Umbilical cord (tissue), 2 donors: Measurements from ENCODE around the gene SNED1. TPM values are rescaled to one million over a fixed set of nuclear protein-coding genes. Genes with fewer than 3 reads are reported as not detected.

Source experiments
- DNase-seq: peaks from one replicate; pipeline ENCODE4 v3.0.0-alpha.2; 2015; ENCODE audit warnings: low spot score
- total RNA-seq: library from RNA; depleted of rRNA; stranded (reverse); fragments of >200 nt; gene quantifications from one replicate; pipeline ENCODE4 v1.2.3, GENCODE V29; 2014; ENCODE audit warnings: low replicate concordance; ENCODE audit not compliant: insufficient read depth

The SNED1 gene
- total RNA-seq, 1 donor from 2014 or later, result 3.6 TPM

DNA sequence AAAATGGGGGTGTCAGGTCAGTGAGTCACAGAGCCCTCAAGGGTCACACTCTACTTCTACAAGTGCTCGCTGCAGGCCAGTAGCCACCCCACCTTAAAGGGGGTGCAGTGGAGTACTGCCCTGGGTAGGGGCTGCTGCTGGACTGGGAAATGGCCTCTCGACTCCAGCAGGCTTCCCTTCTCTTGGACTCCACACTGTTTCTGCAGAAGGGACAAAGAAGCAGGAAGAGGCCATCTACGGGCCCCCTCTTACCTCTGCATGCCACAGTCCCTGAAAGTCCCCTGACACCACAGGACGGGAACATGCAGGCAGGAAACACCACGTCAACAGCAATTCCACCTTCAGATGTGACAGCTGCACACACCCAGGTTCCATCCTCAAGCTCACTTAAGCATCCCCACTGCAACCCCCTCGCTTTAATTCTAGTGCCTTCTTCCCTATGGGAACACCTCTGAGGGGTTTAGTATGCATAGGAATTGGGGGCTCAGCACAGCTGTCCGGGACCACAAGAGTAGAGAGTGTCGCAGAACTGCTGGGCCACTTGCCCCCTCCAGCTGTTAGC, 22.3 kb downstream of the SNED1 start:
- DNase-seq, result no peak

GRCh38 chr2:241025639-241026038, 27.2 kb downstream of the SNED1 start:
- DNase-seq, result no peak

- no peak for DNase-seq
Measured at GRCh38 chr2:241029599-241030332, 31.3 kb downstream of the SNED1 start.

GRCh38 chr2:241030333-241030680, 31.9 kb downstream of the SNED1 start:
- DNase-seq, result no peak

DNA sequence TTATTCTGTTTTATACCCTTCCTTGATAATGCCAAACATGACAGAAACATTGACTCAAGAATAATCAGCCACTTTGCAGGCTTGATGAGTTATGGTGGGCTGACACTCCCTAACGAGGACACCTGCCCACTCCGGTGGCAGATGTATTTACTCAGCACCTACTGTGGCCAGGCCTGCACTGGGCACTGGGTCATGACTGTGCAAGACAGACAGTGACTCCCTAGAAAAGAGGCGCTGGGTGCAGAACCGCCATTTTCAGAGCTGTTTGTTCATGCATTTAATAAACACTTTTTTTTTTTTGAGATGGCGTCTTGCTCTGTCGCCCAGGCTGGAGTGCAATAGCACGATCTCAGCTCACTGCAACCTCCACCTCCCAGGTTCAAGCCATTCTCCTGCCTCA, 32.5 kb downstream of the SNED1 start:
- no peak for DNase-seq

- no peak for DNase-seq
Measured at GRCh38 chr2:241031436-241032165, 33.2 kb downstream of the SNED1 start.

DNA sequence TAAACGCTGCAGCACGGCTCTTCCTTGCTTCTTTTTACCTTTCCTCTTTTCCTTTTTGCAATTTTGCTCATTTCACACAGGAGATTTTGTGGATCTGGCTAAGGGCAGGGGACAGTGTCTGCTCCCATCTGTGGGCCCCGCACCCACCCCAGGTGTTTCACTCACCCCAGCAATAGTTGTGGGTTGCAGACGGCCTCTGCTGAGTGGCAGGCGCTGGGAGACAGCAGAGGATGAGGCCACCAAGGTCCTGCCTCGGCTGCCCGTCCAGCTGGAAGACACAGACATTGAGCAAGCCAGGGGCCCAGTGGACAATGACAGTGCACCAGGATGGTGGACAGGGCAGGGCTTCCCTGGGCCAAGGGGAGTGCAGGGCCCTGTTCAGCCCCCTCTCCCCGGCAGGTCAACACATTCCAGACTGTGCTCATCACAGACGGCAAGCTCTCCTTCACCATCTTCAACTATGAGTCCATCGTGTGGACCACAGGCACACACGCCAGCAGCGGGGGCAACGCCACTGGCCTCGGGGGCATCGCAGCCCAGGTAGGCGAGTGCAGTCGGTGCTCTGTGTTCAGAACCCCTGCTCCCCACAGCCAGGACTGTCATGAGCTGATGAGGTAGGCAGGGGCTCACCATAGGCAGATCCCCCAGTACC, 35.0 kb downstream of the SNED1 start:
- no peak for DNase-seq

DNA sequence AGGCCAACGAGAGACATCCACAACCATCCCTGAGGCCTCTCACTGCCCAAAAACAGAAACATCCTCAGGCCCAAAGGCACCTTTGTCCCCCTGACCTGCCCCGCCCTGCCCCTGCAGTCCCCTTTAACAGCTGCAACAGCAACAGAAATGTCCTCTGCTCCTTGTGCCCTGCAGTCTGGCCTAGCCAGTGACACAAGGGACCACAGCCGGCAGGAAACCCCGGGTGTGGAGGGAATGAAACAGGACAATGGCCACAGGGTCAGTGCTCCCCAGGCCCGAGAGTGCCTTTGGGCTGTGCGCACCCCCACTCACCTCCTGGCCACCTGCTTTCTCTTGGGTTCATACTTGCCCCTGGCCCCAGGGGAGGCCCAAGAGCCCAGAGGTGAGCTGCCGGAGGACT, 35.6 kb downstream of the SNED1 start:
- no peak for DNase-seq

DNA sequence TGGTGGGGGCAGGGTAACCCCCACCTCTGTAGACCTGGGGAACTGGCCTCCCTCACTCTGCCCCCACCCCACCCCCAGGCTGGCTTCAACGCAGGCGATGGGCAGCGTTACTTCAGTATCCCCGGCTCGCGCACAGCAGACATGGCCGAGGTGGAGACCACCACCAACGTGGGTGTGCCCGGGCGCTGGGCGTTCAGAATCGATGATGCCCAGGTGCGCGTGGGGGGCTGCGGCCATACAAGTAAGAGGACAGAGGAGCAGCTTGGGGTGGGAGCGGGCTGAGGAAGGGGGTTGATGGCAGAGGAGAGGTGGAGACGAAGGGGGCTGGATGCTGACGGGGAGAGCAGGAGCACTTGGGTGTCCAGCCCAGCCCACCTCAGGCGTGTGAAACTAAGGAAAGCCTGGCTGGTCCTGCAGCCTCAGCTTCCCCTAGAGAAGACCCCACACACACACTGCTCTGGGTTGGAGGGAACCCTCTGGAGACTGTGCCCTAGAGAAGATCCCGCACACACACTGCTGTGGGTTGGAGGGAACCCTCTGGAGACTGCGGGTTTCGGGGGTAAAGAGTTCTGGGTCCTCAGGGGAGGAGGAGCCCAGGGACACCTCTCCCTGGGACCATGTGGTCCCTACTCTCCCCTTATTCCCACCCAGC, 36.2 kb downstream of the SNED1 start:
- no peak for DNase-seq

DNA sequence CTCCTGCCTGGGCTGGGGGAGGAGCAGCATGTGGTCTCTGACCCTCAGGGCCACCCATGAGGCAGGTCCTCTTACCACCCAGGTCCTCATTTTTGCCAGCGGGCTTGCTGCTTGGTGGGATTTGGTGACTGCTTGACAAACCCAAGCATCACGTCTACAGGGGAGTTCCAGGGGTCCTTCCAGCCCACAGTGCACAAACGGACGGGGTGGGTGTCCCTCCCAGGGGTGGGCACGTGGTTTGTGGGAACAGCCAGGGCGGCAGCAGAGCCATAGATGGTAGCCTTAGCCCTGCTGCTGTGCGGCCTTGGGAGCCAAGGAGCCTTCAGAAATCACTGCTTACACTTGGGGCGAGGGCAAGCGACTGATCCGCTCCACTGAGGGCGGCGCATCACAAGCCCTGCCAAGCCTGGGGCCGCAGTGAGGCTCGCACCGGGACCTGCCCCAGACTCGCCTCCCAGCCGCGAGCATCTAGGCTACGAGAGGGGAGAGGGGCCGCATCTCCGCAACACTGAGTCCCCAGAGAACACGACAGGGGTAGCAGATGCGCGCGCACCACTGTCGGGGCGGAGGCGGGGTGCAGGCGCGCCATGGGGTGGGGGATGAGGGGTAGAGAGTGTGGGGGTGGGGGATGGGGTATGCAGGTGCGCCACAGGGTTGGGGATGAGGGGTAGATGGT, 36.9 kb downstream of the SNED1 start:
- no peak for DNase-seq

DNA sequence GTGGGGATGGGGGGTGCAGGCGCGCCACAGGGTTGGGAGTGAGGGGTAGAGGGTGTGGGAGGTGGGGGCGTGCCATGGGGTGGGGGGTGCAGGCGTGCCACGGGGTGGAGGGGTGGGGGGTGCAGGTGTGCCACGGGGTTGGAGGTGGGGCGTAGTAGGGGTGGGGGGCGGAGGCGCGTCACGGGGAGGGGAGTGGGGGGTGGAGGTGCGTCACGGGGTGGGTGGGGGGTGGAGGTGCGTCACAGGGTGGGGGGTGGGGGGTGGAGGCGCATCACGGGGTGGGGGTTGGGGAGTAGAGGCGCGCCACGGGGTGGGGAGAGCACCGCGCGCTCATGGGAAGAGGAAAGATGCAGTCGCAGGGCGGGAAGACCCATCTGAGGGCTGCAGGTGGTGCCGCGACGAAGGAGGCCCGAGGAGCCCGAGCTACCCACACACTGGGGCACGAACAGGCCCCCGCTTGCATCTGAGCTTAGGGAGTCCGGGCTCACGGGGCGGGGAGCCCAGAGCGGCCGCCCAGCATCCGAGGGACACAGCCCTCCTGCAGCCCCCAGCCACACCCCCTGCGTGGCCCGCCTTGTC, 37.5 kb downstream of the SNED1 start:
- no peak for DNase-seq

DNA sequence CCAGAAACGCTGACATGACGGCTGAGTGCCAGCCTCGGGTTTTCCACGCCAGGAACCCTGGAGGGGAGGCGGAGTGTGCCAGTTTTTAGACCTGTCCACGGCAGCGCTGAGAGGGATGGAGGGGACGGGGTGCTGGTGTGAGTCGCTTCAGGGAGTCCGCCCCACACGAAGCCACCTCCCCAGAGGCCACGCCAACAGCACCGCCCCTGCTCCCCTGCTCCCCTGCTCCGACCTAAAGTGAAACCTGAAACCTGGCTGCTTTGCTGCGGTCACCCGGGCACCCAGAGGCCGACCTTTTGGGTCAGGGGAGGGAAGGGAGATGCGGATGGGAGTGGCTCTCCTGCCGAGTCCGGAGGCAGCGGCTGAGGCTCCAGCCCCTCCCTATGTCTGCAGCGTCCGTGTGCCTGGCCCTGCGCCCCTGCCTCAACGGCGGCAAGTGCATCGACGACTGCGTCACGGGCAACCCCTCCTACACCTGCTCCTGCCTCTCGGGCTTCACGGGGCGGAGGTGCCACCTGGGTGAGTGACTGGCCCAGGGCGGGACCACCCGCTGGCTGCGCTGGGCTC, 38.1 kb downstream of the SNED1 start:
- DNase-seq, result no peak

GRCh38 chr2:241036964-241037421, 38.6 kb downstream of the SNED1 start:
- no peak for DNase-seq

DNA sequence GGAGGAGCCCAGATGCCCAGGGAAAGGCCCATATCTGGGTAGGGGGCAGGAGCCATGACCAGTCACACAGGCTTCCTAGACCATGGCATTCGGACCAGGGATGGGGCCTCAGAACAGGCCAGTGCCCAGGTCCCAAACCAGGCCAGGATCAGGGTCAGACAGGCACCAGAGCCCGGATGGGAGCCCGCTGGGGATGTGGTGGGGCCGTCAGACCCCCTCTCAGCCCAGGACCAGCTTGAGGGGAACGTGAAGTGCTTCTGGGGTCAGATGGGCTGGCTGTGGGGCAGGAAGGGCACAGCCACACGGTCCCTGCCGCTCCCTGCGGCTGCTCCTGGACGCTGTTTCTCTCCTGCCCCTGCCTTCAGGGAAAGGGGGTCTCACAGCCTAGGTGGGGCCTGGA, 39.1 kb downstream of the SNED1 start:
- DNase-seq, result no peak

- no peak for DNase-seq
Measured at GRCh38 chr2:241038374-241039180, 40.2 kb downstream of the SNED1 start.

GRCh38 chr2:241039416-241039815, 41.0 kb downstream of the SNED1 start:
- no peak for DNase-seq

DNA sequence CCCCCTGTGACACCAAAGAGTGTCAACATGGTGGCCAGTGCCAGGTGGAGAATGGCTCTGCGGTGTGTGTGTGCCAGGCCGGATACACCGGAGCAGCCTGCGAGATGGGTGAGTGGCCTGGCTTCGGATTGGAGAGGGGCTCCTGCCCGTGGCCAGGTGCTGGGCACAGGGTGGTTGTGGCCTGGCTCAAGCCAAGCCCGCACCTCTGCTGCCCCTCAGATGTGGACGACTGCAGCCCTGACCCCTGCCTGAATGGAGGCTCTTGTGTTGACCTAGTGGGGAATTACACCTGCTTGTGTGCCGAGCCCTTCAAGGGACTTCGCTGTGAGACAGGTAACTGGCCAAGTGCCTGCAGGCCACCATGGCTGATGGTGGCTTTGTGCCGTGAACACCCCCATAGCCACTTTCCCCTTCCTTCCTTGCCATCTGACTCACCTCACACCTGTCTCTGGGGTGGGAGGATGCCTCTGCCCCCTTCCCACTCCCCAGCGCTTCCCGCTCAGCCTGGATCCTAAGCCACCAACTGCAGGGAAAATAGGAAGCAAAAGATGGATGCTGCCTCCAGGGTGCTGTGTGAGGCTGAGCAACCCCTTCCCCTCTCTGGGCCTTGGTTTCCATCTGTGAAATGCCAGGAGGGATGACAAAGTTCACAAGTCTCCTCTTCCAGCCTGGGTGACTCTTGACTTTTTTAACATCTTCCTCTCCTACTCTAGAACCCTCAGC, 41.8 kb downstream of the SNED1 start:
- DNase-seq, result no peak

DNA sequence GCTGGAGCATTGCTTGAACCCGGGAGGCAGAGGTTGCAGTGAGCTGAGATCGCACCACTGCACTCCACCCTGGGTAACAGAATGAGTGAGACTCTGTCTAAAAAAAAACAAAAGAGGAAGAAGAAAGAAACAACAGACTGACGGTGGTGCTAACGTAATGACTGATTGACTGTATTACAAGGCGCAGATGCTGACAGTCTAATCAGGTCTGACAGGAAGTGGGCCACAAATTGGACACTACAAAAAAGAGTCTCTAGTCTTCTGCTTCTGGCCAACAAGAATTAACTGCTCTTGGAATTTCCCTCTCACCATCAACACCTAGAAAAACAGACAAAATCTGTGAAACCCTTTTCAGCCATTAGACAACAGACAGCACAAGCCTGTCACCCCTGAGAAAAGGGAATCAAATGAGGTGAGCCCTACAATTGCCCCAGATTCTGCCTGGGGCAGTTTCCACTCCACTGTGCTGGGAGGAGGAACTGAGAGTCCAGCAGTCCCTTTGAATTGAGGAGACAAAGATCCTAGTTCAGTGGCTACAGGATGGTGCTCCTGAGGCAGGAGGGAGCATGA, 43.3 kb downstream of the SNED1 start:
- no peak for DNase-seq

DNA sequence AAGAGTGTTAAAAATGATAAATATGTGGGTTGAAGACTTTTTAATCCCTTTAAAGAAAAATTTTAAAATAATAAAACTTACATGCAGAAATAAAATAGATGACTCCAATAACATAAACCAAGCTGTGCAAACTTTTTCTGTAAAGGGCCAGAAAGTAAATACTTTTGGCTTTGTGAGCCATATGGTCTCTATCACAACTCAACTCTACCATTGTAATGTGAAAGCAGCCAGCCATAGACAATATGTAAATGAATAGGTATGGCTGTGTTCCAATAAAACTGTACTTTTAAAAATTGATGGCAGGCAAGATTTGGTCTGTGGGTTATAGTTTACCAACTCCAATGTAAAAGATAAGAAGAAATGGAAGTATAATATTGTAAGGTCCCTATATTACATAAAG, 45.2 kb downstream of the SNED1 start:
- no peak for DNase-seq
